ENCODE measurements around the gene BCAN. TPM values are rescaled to one million over a fixed set of nuclear protein-coding genes. Genes with fewer than 3 reads are reported as not detected.
"Not testable (repeated sequence)": the region's sequence is repeated elsewhere in the genome, so short reads cannot be mapped to it uniquely, and the experiment has no call there.

The BCAN gene, protein sequence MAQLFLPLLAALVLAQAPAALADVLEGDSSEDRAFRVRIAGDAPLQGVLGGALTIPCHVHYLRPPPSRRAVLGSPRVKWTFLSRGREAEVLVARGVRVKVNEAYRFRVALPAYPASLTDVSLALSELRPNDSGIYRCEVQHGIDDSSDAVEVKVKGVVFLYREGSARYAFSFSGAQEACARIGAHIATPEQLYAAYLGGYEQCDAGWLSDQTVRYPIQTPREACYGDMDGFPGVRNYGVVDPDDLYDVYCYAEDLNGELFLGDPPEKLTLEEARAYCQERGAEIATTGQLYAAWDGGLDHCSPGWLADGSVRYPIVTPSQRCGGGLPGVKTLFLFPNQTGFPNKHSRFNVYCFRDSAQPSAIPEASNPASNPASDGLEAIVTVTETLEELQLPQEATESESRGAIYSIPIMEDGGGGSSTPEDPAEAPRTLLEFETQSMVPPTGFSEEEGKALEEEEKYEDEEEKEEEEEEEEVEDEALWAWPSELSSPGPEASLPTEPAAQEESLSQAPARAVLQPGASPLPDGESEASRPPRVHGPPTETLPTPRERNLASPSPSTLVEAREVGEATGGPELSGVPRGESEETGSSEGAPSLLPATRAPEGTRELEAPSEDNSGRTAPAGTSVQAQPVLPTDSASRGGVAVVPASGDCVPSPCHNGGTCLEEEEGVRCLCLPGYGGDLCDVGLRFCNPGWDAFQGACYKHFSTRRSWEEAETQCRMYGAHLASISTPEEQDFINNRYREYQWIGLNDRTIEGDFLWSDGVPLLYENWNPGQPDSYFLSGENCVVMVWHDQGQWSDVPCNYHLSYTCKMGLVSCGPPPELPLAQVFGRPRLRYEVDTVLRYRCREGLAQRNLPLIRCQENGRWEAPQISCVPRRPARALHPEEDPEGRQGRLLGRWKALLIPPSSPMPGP
- total RNA-seq = 52.2 TPM

DNA sequence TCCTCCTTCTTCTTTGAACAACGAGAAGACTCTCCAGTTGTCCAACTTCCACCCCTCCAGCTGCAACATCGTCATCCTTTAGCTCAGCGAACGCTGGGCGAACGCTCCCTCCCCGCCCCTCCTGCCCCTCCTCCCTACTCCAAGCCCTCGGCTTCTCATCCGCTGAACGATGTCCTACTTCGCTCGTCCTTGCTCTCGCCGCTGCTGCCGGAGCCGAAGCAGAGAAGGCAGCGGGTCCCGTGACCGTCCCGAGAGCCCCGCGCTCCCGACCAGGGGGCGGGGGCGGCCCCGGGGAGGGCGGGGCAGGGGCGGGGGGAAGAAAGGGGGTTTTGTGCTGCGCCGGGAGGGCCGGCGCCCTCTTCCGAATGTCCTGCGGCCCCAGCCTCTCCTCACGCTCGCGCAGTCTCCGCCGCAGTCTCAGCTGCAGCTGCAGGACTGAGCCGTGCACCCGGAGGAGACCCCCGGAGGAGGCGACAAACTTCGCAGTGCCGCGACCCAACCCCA lies at the start of gene BCAN:
Gene BCAN (plus strand): TSS at position 357 of the 504 bp plus-strand sequence. CDS start 3,938 bp downstream, outside the sequence.
- DNase-seq (ENCODE audit: low spot score in 2 of 2) (peak; percentile 78 to 83), FAIRE-seq (no peak)

DNA sequence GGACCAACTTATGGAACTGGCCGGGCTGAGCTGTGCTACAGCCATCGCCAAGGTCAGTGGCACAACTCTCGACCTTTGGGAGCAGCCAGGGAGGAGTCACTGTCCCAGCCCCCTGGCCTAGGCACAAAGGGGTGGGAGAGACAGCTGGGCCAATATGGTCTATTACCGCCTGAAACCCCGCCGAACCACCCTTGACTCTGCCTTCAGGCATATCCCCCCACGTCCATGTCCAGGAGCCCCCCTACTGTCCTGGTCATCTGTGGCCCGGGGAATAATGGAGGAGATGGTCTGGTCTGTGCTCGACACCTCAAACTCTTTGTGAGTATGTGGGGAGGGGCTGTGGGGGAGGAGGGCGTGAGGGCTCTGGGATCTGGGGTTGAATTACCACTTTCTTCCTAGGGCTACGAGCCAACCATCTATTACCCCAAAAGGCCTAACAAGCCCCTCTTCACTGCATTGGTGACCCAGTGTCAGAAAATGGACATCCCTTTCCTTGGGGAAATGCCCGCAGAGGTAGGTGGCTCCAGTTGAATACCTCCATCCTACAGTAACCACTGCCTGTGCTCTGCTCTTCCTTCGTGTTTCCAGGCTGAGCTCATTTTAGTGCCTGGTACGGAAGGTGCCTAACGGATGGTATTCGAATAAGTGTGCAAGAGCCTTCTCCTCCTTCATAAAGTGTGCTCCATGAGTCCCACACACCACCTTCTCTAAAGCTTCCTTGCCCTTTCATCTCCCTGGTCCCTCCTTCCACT lies 49.6 kb upstream of the BCAN start:
- DNase-seq (ENCODE audit: low spot score in 2 of 2) (no peak), FAIRE-seq (no peak)

DNA sequence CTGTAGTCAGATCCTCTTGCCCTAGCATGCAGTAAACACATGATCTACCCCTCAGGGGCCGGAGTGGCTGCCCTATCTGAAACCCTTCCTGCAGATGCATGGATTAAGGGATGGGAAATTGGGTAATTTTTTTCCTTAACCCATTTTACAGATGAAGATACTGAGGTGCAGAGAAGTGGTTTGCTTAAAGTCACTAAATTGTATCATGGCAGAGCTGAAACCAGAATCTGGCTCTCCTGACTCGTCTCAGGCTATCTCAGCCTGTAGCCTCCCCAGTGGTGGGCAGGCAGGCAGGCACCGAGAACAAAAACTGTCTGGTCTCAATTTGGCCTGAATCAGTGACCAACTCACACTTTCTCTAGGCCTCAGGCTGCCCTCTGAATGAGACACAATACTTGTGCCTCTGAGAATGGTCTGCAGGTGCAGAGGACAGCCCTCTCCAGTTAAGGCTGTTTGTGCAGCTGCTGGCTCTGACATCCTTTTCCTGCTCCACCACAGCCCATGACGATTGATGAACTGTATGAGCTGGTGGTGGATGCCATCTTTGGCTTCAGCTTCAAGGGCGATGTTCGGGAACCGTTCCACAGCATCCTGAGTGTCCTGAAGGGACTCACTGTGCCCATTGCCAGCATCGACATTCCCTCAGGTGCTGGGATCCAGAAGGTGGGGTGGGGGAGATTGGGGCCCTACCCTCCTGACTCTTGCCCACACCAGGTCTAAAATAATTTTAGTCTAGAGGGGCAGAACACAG lies 48.8 kb upstream of the BCAN start:
- FAIRE-seq = no peak
- no peak for DNase-seq (ENCODE audit: low spot score in 2 of 2)

DNA sequence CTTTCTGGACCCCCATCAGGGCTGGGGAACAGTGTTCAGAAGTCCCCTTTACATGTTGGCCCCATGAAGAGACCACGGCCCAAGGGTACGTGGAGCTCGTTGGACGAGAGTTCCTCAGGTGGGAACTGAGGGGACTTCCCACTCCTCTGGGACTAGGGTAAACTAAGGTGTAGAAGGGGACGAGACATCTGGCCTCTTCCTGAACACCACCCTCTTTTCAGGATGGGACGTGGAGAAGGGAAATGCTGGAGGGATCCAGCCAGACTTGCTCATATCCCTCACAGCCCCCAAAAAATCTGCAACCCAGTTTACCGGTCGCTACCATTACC lies 48.3 kb upstream of the BCAN start:
- FAIRE-seq (no peak), DNase-seq (ENCODE audit: low spot score in 2 of 2) (no peak)

DNA sequence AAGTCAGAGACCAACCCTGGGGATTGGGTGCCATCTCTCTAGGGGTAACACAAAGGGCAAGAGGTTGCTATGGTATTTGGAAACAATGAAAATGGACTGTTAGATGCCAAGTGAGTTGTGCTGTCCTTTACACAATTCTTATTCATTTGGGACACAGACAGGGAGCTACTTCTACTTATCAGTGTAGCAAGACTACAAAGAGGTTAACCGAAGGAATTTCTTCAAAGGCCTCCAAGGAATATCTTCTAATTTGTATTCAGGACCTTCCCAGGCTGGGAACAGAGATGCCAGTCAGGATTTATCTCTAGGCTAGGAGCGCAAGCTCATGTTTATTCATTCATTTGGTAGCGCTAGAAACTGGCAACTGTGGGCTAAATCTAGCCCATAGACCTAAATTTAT lies 47.7 kb upstream of the BCAN start:
- DNase-seq (ENCODE audit: low spot score in 2 of 2) = no peak
- FAIRE-seq = no peak

DNA sequence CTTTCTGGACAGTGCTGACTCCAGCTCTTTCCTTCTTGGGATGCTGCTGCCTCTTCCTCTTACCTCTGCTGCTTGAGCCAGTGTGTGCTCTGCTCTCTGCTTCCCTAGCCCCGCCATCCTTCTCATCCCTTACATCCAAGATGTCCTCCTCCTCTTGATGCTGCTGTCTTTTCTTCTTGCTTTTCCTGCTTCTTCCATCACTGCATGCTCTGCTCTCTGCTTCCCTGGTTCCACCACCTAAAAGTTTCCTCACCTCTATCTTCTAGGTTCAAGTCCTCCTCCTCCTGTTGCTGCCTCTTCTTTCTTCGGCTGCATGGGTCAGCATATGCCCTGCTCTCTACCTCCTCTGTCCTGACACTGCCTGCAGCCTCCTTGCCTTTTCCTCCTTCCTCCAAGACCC lies 46.9 kb upstream of the BCAN start:
- FAIRE-seq = no peak
- DNase-seq (ENCODE audit: low spot score in 2 of 2) = no peak

DNA sequence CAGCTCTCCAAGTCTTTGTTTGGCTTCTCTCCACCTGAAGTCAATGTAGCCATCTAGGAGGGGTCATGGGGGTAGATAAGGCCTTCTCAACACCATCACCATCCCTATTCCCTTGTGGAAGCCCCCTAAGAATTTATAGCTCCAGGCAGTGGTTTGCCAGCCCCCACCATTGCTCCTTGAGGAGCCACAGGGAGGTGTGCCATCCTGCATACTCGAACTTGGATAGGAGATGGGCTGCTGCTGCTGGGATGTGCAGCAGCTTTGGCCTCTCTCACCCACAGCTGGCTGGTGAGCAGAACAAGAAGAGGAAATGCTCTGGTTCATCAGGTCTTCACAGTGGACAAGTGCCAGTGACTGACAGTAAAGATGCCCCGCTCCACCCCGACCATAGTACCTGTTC lies 45.5 kb upstream of the BCAN start:
- no peak for FAIRE-seq
- no peak for DNase-seq (ENCODE audit: low spot score in 2 of 2)

DNA sequence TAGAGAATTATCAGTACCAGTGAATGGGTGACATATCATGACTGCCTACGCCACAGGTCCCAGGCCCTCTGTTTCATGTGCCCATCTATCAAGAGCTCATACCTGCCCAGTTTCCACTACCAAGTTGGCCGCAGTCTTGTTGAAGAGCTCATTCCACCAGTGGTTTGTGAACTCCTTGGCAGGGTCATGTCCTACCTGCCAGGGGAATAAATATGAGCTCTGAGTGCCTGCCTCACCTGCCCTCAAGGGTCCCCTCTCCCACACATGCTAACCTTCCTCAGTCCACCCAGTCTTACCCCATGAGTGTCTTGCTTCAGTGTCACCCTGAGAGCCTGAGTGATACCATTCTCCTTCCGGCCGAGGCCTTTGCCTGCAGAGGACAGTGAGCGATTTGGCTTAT lies 43.8 kb upstream of the BCAN start:
- FAIRE-seq = no peak

DNA sequence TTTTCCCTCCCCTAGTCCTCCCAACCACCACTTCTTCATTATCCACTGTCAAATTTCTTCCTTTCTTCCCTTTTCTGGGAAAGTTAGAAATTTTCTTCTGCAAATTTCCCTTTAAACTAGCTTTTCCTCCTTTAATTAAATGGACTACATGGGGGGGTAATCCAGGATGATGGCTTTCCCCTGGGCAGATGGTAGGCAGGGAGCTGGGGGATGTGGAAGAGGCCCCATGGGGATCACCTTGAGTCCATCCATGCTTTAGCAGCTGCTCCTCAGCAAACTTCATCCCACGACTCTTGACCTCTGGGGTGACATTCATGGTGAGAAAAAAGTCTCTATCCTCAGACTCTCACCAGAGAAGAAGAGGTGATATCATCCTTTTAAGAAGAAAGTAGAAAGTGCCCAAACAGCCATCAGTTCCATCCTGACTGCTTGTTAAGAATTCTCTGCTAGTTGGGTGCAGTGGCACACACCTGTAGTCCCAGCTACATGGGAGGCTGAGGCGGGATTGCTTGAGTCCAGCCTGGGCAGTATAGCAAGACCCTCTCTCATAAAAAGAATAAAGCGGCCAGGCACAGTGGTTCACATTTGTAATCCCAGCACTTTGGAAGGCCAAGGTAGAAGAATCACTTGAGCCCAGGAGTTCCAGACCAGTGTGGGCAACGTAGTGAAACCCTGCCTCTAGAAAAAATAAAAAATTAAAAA lies 43.0 kb upstream of the BCAN start:
- DNase-seq (ENCODE audit: low spot score in 2 of 2) (no peak), FAIRE-seq (no peak)

More for the DNA sequence above, 43.8 kb upstream of the BCAN start:
- DNase-seq (ENCODE audit: low spot score in 2 of 2) = no peak

DNA sequence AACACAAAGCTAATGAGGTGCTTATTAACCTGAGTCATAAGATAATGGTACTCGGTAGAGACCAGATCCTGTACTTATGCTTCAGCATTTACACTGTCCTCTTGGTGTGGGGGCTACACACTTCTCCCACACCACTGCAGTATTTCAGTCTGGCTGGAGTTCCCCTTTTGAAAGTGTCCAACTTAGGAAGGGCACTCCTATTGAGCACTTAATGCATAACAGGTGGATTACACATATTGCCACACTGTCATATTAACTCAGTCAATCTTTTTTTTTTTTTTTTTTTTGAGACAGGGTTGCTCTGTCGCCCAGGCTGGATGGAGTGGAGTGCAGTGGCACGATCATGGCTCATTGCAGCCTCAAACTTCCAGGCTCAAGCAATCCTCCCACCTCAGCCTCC lies 42.1 kb upstream of the BCAN start:
- FAIRE-seq (no peak), DNase-seq (ENCODE audit: low spot score in 2 of 2) (no peak)

DNA sequence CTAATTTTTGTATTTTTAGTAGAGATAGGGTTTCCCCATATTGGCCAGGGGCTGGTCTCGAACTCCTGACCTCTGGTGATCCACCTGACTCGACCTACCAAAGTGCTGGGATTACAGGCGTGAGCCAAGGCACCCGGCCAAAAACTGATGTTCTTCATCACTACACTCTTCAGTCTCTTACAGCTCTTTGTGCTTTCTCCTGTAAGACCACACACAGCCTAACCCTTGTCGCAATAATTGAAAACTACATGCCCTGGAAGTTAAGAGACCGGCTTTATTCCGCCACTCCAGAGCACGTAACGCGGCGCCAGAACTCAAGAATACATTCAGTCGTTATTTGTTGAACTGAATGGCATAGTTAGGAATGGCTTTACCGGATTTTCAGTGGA lies 41.2 kb upstream of the BCAN start:
- no peak for FAIRE-seq

DNA sequence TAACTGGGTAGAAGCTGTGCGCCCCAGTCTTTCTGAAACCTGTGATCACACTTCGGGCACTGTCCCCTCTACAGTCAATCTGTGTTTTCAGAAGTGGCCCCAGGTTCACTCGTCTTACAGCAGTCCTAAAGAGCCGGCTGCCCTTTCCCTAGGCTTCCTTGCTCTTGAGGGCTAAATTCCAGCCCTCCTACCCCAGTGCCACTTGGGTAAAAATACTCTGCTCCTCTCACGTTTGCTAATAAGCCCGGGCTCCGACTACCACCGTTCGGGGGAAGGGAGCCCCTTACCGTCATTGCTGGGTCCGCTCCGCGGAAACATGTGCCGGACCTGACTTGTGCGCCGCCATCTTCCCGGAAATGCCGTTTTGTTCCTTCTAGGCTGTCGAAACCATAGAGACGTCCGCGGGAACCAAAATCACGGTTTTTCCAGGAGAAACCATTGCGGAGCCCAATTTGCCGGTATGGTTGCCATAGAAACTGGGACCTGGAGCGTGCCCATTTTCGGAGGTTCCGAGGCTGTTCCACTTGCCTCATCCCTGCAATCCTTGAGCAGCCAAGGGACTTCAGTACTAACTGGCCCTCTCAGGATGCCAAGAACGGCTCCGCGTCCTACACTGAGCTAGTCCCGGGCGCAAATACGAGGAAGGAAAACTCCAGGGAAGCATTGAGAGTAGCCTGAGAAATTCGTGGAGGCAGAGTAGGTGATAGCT lies 40.6 kb upstream of the BCAN start, which contains the start of gene GPATCH4:
Gene GPATCH4 (minus strand): TSS at position 358 of the 709 bp plus-strand sequence.
- FAIRE-seq = no peak

More for the DNA sequence above, 41.2 kb upstream of the BCAN start:
- no peak for DNase-seq (ENCODE audit: low spot score in 2 of 2)

DNA sequence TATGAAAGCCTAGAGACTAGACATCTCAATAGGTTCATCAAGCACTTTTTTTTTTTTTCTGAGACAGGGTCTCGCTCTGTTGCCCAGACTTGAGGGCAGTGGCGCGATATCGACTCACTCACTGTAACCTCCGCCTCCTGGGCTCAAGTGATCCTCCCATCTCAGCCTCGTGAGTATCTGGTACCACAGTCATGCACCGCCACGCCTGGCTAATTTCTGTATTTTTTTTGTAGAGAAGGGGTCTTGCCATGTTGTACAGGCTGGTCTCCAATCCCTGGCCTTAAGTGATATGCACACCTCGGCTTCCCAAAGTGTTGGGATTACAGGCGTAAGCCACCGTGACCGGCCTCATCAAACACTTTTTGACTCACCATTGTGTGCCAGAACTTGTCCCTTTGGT lies 40.0 kb upstream of the BCAN start:
- DNase-seq (ENCODE audit: low spot score in 2 of 2) = no peak
- FAIRE-seq = no peak

More for the DNA sequence above, 40.6 kb upstream of the BCAN start, which contains the start of gene GPATCH4:
- peak; percentile 46 to 67 for DNase-seq (ENCODE audit: low spot score in 2 of 2)

DNA sequence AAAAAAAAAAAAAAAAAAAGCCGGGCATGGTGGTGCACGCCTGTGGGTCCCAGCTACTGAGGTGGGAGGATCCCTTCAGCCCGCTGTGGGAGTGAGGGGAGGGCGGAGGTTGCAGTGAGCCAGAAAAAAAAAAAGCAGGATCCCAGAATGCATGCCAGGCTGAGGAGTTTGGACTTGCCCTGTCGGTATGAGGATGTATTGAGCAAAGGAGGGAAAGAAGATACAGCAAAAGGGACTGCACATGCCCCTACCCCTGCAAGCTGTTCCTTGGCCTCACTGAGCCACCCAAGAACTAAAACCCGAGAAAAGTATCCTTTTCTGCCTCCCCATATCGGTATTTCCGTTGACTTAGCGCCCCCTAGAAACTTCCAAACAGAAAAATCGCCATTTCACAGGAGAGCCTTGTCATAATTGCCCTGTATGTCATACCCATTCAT lies 39.3 kb upstream of the BCAN start:
- no peak for FAIRE-seq
- DNase-seq (ENCODE audit: low spot score in 2 of 2) = no peak

DNA sequence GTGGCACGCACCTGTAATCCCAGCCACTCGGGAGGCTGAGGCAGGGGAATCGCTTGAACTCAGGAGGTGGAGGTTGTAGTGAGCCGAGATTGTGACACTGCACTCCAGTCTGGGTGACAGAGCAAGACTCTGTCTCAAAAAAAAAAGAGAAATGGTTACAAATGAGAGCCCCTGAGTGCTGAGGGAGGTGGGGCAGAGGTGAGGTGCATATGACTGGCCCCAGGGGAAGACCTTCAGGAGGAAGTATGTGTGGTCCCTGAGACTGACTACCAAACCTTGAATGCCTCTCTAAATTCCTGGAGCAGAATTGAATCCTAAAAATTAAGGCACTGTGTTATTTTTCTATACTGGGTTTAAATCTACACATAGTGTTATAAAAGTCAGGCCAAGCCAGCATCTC lies 34.6 kb upstream of the BCAN start:
- DNase-seq (ENCODE audit: low spot score in 2 of 2); FAIRE-seq: not testable (repeated sequence)

DNA sequence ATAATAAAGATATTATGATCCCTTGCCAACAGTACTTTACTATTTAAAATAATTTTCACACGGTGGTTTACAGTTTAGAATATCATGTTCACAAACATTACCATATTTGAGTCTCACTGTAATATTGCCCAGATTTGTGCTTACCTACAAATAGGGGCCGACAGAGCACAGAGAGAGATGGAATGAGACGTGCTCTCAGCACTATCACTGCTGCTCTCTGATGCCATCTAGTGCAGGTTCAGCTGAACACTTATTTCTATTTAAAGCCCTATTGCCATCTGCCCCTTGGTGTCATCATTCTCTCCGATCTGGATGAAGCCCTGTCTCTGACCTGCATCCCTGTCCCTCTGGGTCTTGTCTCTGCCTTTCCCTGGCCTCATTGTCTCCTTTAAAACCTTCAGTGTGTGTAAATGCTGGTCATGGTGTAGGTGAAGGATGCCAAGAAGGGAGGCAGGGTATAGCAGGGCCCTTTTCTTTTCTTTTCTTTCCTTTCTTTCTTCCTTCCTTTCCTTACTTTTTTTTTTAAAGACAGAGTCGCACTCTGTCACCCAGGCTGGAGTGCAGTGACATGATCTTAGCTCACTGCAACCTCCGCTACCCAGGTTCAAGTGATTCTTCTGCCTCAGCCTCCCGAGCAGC lies 33.8 kb upstream of the BCAN start:
- peak; percentile 24 for FAIRE-seq

DNA sequence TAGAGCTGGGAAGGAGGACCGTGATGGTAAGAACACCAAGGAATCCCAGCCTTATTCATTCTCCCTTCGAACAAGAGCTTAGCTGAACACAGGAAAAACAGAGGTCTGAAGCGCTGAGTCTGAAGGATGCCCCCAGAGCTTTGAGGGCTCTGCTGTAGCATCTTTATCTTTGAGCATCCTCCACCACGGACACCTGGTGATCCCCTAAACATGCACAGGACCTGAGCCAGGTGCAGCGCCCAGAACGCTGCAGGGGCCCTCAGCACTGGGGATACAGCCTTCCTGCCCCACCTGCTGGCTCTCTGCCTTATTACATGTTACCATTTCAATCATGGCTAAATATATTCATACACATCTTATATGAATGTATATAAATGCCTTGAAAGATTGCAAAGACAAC lies 32.9 kb upstream of the BCAN start:
- FAIRE-seq (no peak), DNase-seq (ENCODE audit: low spot score in 2 of 2) (no peak)

More for the DNA sequence above, 33.8 kb upstream of the BCAN start:
- DNase-seq (ENCODE audit: low spot score in 2 of 2) = peak in 1 of 2 donors; percentile 63

DNA sequence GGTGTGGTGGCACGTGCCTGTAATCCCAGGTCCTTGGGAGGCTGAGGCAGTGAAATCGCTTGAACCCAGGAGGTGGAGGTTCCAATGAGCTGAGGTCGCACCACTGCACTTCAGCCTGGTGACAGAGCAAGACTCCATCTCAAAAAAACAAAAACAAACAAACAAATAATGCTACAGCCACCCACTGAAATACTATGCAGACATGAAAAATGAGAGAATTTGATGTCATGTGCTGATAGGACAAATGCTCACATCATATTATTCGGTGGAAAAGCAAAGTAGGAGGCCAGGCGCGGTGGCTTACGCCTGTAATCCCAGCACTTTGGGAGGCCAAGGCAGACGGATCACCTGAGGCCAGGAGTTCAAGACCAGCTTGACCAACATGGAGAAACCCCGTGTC lies 31.8 kb upstream of the BCAN start:
- not testable (repeated sequence) for FAIRE-seq

More for the DNA sequence above, 31.8 kb upstream of the BCAN start:
- DNase-seq (ENCODE audit: low spot score in 2 of 2) = not testable (repeated sequence)
